Effector CD8-positive, alpha-beta T cell (primary cell): ENCODE data around the gene ADD2.

Experiments used
- DNase-seq: peaks from one replicate; lab custom pipeline; 2025; lab: John Stamatoyannopoulos, UW

ADD2 gene

GRCh38 chr2:70723286-70723885, 44.6 kb downstream of the ADD2 start:
- DNase-seq = no peak

DNA sequence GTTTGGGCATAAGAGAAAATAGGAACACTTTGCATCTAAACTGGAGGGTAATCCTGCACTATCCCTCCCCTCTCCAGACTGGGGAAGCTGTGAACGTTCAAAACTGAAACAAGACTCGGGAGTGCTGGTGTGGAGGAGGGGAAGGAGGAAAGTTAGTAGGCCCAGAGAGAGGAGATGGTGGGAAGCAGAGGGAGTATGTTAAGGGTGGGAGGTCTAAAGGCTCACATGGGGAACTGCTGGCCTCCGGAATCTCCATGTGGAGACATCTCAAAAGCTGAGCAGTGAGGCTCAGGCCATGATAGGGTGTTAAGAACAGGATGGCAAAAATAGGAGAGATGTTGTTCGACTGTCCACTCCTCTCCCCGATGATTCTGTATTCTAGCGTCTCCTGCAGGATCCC, 47.9 kb downstream of the ADD2 start:
- no peak for DNase-seq

- DNase-seq = no peak
Measured at GRCh38 chr2:70719231-70719630, 48.8 kb downstream of the ADD2 start.

DNA sequence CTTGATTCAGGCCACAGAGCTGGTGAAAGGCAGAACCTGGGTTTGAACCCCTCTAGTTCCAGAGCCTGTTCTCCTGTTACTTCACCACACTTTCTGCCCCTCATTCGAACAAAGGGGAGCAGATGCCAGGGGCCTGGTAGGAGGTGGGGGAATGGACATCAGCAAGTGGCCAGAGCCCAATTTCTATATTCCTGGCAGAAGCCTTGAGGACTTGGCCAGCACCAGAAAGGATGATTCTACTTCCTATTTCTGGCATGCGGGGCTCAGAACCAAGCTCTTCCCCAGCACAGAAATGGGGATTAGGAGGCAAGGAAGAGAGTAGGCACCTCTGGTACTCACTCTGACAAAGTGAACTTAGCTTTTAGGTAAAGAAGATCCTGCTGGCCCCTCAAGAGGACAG, 49.3 kb downstream of the ADD2 start:
- no peak for DNase-seq

DNA sequence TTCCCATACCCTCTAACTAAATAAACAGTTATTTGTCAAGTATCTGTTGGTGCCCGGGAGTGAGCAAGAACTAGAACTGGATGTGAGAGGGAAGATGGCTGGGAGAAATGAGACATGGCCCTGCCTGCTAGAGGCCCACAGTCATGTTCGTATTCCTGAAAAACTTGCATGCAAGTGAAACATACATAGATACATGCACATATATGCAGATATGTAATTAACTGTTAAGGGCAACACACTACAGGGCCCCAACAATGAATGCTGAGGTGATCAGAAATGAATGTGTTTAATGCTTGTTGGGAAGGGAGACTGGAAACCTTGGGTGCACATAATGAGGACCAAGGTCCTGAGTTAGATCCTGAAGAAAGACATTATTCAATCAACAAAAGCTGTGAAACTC, 49.8 kb downstream of the ADD2 start:
- DNase-seq = no peak

- DNase-seq = no peak
Measured at GRCh38 chr2:70717431-70718038, 50.5 kb downstream of the ADD2 start.

- no peak for DNase-seq
Measured at GRCh38 chr2:70716951-70717350, 51.0 kb downstream of the ADD2 start.

- DNase-seq = no peak
Measured at GRCh38 chr2:70716131-70716743, 51.8 kb downstream of the ADD2 start.

DNA sequence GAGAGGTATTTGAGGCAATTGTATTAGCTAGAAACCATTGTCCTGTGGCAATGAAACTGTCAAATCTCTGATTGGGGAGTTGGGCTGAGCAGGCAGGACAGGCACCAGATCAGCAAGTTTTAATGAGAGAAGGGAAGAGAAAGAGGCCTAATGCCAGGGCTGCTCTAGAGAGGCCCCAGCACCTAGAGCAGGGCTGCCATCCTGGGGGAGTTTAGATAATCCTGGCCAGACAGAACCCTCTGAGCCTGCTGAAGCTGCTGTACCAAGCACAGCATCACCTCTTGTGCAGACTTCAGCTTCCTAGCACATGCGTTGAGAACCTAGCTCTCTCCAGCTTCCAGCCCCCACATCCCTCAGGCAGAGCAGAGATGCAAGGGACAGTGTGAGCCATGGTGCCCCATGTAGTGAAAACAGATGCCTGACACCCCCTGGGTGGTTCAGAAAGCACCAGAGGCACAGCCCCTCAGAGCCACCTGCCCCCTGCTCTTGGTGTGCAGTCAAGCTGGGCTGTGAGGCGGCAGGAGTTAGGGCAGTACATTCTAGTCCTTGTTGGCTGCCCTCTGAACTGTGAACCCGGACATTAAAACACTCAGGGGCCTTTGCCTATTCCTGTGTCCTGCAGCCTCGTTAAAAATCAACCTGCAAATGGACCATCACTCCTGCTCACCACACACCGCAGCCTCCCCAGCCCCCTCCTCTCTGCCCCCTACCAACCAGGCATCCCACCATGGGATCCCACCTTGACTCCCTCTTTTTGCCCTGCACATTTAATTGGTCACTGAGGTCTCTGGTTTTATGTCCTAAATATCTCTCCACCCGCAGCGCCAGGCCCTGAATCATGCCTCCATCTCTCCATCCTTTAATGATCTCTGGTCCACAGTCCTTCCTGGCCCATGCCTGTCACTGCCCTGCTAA, 52.7 kb downstream of the ADD2 start:
- no peak for DNase-seq

DNA sequence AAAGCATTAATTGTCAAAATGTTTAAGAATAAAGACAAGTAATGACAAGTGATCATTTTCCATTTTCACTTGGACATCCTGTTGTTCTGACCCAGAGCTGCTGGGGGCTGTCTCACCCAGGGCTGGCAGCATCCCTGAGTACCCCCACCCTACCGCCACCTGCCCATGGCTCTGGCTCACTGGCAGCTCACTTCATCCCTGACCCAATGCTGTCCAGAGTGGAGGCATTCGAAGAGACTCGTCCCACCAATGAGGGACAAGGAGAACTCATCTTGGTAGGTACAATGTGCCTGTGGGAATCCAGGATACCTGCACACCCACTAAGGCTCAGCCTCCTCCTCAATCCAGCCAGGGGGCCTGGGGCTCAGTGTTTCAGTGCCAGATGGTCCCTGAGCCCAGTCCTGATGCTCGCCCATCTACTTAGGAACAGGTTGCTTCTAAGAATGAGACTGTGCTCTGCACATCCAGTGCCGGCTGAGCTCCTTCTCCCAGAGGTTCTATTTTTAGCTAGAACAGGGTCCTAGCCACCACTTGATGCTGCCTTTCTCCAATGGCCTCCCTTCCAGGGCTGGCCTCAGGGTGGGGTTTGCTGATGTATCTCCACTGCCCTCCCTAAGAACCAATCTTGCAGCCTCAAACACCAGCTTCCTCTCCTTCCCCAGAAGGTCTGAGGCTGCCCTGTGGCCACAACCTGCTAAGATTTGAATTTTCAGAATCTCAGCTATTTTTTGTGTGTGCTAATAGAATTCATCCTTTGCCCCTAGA, 53.7 kb downstream of the ADD2 start:
- DNase-seq = no peak

DNA sequence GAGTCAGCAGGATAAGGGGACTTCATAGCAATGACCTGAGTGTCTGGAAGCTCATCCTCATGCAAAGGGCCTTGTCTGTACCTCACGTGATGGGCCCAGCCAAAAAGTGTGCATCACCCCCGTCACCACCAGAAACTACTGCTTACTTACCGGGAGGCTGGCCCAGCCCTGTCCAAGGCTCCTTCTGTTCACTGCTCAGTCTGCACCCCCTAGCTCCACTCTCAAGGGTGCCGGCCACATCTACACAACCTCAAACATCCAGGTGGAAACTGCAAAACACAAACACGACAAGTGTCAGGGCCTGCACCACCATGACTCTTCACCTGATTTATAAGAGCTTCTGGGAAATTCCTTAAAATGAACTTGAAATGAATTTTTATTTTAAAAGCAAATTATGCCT, 55.1 kb downstream of the ADD2 start:
- no peak for DNase-seq

DNA sequence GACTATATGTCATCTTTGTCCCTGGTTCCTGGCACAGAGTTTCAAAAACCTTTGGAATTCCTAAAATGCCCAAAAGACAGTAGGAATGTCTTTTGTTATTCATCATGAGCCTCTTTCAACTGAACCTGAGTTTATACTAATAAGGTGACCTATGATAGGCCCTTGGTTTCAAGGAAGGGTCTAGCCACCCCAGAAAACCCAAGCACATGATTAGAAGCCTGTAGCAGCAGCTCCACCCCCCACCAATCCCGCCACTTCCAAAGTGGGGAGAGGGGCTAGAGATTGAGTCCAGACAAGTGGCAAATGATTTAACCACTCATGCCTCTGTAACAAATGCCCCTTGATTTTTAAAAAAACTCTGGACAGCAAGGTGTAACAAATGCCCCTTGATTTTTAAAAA, 56.8 kb downstream of the ADD2 start:
- no peak for DNase-seq

DNA sequence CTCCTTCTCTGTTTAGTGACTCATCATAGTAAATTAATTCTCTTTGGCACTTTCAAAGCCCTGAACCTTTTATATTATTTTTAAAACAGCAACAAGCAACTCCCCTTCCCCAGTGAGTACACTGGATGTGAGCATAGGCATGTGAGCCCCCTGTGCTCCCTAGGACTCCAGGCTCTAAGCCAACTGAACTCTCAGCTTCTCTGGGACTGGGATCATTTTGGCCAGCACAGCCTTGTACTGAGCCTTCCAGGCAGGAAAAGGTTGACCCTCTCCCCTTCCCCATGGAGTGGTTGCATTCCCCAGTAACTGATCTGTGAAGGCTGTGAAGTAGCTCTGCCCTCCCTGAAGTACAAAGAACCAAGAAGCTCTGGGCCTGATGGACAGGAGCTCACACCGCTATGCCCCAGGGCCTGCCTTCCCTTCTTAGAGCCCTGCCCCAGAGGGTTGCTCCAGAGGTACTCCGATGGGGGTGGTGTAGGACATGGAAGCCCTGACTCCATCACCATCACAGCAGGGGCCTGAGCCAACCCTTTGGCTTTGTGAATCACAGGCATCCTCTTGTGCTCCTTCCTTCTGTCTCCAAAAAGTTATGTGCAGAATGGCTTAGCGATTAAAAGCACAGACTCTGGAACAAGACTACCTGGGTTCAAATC, 57.8 kb downstream of the ADD2 start:
- no peak for DNase-seq

GRCh38 chr2:70709275-70710037, 58.5 kb downstream of the ADD2 start:
- no peak for DNase-seq

DNA sequence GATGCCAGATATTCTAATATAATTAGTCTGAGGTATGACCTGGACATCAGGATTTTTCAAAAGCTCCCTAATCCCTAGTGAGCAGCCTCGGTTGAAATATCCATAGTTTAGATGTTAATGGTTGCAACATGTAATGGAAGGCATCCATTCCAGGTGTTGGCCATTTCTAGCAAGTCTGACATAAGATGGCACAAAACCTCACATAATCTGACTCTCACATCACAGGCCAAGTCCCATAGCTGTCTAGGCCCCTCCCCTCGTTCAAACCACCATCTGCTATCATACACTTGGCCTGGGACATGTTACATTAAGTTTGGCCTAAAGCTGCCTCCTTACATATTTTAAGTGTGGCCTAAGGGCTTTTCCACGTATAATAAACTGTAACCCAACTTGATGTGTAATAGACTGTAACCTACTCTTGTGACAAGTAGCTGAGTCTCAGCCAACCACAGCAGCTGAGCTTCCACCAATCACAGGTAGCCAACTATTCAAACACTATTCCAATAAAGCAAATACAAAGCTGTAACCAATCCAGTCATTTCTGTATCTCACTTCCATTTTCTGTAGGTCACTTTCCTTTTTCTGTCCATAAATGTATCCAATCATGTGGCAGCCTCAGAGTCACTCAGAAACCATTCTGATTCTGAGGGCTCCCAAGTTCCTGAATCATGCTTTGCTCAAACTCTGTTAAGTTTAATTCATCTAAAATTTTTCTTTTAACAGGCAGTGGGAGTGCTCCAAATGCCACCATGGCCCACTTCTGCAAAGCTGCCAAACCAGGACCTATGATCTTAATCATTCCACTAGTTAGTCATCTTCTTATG, 59.4 kb downstream of the ADD2 start:
- no peak for DNase-seq

DNA sequence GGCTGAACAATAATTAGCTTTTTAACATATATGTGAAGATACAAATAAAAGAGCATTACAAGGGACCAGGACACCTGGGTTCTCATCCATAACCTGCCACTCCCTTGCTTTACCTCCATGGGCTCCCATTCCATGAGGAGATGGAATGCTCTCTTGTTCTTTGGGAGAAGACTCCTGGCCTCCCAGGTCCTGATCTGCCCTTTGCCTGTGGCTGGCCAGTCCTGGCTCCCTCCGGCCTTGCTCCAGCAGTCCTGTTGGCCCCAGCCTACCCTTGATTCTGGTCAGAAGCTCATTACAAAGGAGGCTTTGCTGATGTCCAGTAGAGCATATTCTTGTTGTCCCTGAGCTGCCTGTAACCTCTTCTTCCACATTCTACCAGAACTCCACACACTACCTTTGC, 60.3 kb downstream of the ADD2 start:
- DNase-seq = no peak

DNA sequence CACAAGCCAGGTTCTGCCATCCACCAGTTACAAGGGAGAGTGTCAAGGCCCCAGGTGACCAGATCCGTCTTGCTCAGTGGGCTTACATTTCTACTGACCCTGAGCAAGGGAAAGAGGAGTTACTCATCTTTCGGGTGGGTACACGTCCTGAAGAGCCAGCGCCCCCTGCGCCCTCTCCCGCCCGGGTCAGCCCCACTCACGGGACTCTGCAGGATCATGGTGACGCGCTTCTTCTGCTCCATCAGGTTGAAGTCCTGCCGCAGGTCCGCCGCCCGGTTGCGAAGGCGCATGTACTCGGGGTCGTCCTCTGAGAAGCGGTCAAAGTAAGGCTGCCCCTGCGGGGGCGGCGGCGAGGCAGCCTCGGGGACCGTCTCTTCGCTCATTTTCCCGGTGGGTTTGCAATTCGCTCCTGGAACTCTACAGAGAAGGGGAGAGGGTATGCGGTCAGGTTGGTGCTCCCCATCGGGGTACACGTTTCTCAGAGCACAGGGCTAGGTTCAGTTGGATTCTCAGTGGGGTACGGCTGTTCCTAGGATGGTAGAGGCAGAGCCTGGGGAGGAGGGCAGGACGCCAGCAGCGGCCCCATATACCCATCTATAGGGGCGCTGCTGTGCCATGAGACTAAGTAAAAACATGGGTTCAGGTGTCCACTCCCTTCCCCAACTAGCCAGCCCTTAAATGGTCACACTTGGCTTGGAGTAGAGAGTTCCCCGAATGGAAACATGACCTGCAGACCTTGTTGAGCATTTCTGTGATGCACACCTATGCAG, 61.8 kb downstream of the ADD2 start:
- no peak for DNase-seq

DNA sequence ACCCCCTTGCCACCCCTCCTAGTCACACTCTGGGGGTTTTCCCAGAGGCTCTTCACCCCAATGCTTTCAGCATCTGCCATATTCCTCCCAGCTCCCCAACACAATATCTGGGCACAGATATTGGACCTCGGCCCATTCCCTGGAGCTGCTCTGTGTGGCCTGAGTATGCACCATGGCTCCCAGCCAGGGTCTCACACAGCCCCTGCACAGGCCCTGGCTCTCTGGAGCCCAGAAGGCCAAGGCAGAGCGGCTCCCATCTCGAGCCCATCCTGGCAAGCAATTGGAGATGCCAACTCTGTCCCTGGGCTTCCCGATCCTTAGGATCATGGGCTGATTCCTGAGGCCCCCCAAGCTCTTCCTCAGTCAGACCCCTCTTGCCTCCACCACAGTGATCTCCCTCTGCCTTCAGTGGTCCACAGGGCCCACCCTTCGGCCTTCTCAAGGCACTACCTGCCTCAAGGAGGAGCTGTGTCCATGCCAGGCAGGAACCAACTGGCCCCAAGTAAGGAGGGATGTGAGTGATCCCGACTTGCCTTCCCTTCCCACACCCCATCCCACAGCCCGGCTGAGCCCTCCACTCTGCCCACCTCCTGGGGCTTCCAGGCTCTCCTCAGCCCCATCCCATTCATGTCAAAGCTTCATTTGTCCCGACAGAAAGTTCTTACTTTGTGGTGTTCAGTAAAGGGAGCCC, 62.7 kb downstream of the ADD2 start:
- no peak for DNase-seq
